GM04504 (cell line): ENCODE measurements around the gene CDCP1.
"Not testable (repeated sequence)": the region's sequence is repeated elsewhere in the genome, so short reads cannot be mapped to it uniquely, and the experiment has no call there.

Source experiments
- DNase-seq: peaks from one replicate; pipeline ENCODE4 v3.0.0-alpha.2; 2012; ENCODE audit warnings: low read depth

CDCP1 gene

GRCh38 chr3:45055032-45055410, 91.2 kb downstream of the CDCP1 start:
- DNase-seq: peak; percentile 53

GRCh38 chr3:45054196-45054857, 91.9 kb downstream of the CDCP1 start:
- peak; percentile 80 for DNase-seq

- not testable (repeated sequence) for DNase-seq
These were observed 92.4 kb downstream of the CDCP1 start for GRCh38 chr3:45053805-45054195.

- DNase-seq: no peak
These were observed 94.5 kb downstream of the CDCP1 start for GRCh38 chr3:45051685-45052084.

GRCh38 chr3:45049807-45050206, 96.4 kb downstream of the CDCP1 start:
- no peak for DNase-seq

- no peak for DNase-seq
These were observed 97.9 kb downstream of the CDCP1 start for GRCh38 chr3:45048244-45048643.

GRCh38 chr3:45043728-45044299, 102.4 kb downstream of the CDCP1 start:
- peak; percentile 59 for DNase-seq

GRCh38 chr3:45042162-45042561, 104.0 kb downstream of the CDCP1 start:
- DNase-seq: no peak

GRCh38 chr3:45041666-45042065, 104.5 kb downstream of the CDCP1 start:
- no peak for DNase-seq

- peak; percentile 87 for DNase-seq
These were observed 108.3 kb downstream of the CDCP1 start for GRCh38 chr3:45037720-45038455.

GRCh38 chr3:45035441-45036301, 110.5 kb downstream of the CDCP1 start:
- no peak for DNase-seq

GRCh38 chr3:45034612-45035252, 111.4 kb downstream of the CDCP1 start:
- no peak for DNase-seq

GRCh38 chr3:45033791-45034190, 112.4 kb downstream of the CDCP1 start:
- DNase-seq: no peak
